CD4-positive, alpha-beta T cell treated with Interleukin-15 for 1 hour (primary cell): ENCODE results near the gene NUP54.

Source experiments
- DNase-seq: peaks from one replicate; pipeline ENCODE4 v3.0.0-alpha.2; 2020

NUP54 gene

GRCh38 chr4:76067652-76068286 is 80.4 kb downstream of the NUP54 start:
- peak; percentile 61 for DNase-seq

GRCh38 chr4:76066546-76066945 is 81.7 kb downstream of the NUP54 start:
- DNase-seq: no peak
